ENCODE results near the gene ARFGAP3.
A peak's percentile ranks its signal among the peaks of the same experiment; 100 is the strongest.

ARFGAP3 gene, protein sequence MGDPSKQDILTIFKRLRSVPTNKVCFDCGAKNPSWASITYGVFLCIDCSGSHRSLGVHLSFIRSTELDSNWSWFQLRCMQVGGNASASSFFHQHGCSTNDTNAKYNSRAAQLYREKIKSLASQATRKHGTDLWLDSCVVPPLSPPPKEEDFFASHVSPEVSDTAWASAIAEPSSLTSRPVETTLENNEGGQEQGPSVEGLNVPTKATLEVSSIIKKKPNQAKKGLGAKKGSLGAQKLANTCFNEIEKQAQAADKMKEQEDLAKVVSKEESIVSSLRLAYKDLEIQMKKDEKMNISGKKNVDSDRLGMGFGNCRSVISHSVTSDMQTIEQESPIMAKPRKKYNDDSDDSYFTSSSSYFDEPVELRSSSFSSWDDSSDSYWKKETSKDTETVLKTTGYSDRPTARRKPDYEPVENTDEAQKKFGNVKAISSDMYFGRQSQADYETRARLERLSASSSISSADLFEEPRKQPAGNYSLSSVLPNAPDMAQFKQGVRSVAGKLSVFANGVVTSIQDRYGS

GRCh38 chr22:42856865-42857704, at the start of gene ARFGAP3:
TSS of gene ARFGAP3 (minus strand) at chr22:42857273. CDS start at chr22:42857182, 91 bp downstream.
- DNase-seq (ENCODE audit: low spot score), result peak; percentile 93

DNA sequence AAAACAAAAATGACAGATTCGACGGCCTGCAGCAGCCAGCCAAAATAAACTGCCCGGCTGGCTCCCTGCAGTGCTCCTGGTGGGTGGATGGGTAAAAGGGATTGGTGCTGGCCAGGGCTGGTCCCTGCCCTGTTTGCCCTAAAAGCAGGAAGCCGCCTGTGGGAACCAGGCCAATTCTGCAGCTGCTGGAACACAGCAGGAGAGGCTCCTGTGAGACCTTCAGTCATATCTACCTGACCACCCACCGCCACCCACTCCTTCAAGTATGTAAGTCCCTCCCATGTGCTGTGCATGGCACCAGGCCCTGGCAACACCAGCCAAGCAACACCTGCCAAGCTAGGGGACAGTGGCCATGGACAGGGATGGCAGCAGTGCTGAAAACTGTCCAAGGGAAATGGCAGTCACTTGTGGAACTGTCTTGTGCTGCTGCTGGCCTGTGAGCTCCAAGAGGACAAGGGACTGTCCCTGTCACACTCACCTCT, 48.7 kb upstream of the ARFGAP3 start:
- no peak for DNase-seq (ENCODE audit: low spot score)

DNA sequence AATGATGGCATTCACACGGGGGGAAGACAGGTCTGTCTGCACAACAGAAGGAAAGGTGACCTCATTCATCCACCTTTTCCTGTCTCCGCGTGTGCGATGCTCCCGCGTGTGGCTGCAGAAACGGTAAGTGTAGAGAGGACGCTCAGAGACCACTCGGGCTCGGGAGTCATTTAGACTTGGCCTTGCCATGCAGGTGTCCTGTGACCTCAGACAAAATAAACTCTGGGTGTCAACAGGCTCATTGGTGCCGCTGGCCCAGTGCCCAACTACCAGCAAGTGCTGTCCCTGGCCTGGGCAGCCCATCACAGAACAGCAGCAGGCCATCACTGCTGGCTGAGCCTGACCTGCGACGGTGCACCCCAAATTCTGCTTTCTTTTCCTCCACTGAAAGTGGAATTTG, 48.1 kb upstream of the ARFGAP3 start:
- DNase-seq (ENCODE audit: low spot score), result no peak

GRCh38 chr22:42904050-42904449, 47.0 kb upstream of the ARFGAP3 start:
- no peak for DNase-seq (ENCODE audit: low spot score)

DNA sequence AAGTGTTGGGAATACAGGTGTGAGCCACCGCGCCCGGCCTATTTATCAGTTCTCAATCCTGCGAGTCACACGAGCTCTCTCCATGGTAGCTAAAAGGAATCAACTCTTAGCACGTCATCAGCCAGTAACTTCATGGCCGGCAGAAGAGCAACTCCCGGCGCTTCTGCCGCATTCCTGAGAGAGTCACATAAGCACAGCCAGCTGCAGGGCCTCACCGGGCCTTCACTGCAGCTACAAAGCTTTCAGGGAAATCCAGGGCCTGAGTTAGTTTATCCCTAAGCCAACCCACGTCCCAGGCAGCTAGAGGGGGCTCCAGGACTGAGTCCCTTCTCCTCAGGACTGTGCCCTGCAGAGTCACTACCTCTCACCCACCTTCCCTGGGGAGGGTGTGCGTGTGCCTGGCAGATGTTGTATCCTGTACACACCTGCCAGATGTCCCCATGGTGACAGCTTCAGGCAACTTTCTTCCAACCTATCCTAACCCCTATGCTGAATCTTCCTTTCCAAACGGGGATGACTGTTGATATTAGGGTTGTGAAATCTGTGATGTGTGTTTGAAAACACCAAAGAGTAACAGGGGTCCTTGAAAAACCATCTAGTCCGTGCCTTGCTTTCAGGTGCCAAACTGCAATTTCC, 45.9 kb upstream of the ARFGAP3 start:
- no peak for DNase-seq (ENCODE audit: low spot score)

- peak; percentile 49 for DNase-seq (ENCODE audit: low spot score)
These were observed 44.9 kb upstream of the ARFGAP3 start for GRCh38 chr22:42901790-42902508.

GRCh38 chr22:42897960-42898359, 40.9 kb upstream of the ARFGAP3 start:
- DNase-seq (ENCODE audit: low spot score), result no peak

- no peak for DNase-seq (ENCODE audit: low spot score)
These were observed 38.5 kb upstream of the ARFGAP3 start for GRCh38 chr22:42895541-42895981.

GRCh38 chr22:42895087-42895486, 38.0 kb upstream of the ARFGAP3 start:
- DNase-seq (ENCODE audit: low spot score), result no peak

- no peak for DNase-seq (ENCODE audit: low spot score)
These were observed 36.5 kb upstream of the ARFGAP3 start for GRCh38 chr22:42893371-42894150.

DNA sequence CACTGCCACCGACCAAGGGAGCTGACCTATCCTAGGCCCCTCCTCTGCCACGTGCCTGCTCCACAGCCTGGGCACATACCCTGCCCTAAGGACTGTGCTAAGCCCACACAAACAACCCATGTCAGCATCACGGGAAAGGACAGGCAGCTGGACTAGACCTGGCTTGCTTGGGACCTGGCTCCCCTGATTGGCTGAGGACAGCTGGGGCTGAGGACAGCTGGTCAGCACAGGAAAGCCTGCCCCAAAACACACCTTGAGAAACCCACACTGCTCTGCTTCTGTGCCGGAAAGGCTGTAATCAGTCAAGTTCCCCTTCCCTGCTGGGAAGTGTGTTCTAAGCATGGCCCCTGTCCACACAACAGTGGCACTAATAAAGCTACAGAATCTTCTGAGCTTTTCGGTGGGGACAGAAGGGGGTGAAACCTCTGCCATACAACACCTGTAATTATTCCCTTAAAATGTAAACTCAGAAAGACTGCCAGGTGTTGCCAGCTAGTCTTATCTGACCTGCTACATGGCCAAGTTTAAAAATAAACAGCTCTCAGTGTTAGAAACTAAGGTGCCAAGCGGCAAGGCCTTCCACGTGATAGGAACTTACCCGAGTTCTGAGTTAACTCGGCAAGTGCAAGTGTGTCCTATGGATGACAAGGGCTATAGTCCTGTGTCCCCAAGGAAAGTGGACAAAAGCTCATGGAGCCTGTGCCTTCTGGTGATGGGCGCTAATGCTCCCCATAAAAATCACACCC, 35.7 kb upstream of the ARFGAP3 start:
- DNase-seq (ENCODE audit: low spot score), result no peak

GRCh38 chr22:42892156-42892555, 35.1 kb upstream of the ARFGAP3 start:
- no peak for DNase-seq (ENCODE audit: low spot score)

DNA sequence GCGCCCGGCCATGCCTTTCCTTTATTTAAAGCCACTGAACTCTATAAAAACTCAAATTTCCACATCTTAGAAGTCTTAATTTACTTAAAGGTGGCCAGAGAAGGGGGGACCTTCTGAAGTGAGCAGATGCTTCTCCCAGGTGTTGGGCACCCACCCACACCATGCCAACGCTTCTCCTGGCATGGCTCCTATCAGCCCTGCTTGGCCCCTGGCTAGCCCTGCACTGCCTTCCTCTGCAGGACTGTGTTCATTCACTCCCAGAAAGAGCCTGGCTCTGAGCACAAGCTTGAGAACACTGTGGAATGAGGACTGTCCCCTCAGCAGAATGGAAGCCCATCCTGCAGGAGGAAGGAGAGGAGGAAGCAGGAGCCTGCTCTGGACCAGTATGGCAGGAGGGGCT, 34.6 kb upstream of the ARFGAP3 start:
- no peak for DNase-seq (ENCODE audit: low spot score)

- DNase-seq (ENCODE audit: low spot score), result no peak
These were observed 33.9 kb upstream of the ARFGAP3 start for GRCh38 chr22:42891008-42891407.

DNA sequence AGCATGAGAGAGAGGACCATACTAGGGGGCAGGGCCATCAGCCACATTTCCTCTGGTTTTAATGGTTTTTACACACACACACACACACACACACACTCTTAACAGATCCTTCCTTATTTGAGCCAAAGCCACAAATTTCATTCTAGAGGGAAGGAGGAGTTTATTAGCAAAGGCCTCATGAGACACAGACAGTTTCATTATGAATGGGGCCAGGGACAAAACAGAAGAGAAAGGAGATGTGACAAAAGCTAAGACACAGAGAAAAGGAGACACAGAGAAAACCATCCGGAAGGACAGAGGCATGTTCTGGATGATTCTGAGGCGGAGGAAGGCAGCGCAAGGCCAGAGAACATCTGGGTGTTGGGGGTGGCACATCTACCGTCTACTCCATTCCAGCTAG, 32.2 kb upstream of the ARFGAP3 start:
- DNase-seq (ENCODE audit: low spot score), result no peak

GRCh38 chr22:42887523-42888507, 30.7 kb upstream of the ARFGAP3 start:
- DNase-seq (ENCODE audit: low spot score), result no peak

DNA sequence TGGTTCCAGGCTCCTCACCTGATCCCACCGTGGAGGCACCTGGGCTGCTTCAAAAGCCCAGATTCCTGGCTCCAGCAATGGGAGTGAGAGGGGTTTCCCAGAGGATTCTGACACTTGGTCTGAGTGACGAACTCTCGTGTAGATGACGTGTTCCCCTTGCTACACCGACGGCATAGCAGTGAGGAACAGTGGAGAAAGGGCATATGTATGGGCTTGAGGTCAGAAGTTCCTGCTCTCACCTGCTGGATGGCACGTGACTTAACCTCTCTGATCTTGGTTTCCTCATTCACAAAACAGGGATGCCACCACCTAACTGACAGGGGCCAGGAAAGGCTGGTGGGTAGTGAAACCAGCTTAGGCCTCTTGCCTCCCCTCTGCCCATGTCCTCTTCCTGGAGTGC, 30.0 kb upstream of the ARFGAP3 start:
- no peak for DNase-seq (ENCODE audit: low spot score)

- DNase-seq (ENCODE audit: low spot score), result no peak
These were observed 28.4 kb upstream of the ARFGAP3 start for GRCh38 chr22:42885446-42885845.

Measured in NAMALWA (cell line).